GM11168 (cell line): ENCODE data around the gene PDZD2.

Experiments used
- in situ Hi-C: fragments of 300-500 bp; cut with MboI; formaldehyde crosslinking; loops from one replicate; pipeline ENCODE4 v1.12.0; 2022; ENCODE audit warnings: low sequenced_read_pairs; ENCODE audit not compliant: unreplicated experiment

The PDZD2 gene

GRCh38 chr5:31854181-31855133 lies 215.5 kb downstream of the PDZD2 start:
- in situ Hi-C loops: no loop called here

GRCh38 chr5:31855134-31856040 lies 216.5 kb downstream of the PDZD2 start:
- in situ Hi-C loops: no loop called here

GRCh38 chr5:31859096-31859495 lies 220.2 kb downstream of the PDZD2 start:
- in situ Hi-C loops: no loop called here

GRCh38 chr5:31860278-31860677 lies 221.3 kb downstream of the PDZD2 start:
- in situ Hi-C loops: no loop called here

GRCh38 chr5:31860726-31861433 lies 221.9 kb downstream of the PDZD2 start:
- in situ Hi-C loops: no loop called here

GRCh38 chr5:31861601-31862000 lies 222.7 kb downstream of the PDZD2 start:
- in situ Hi-C loops: no loop called here

- in situ Hi-C loops: no loop called here
Measured at GRCh38 chr5:31863991-31864411, 225.1 kb downstream of the PDZD2 start.

- in situ Hi-C loops: no loop called here
Measured at GRCh38 chr5:31866166-31866565, 227.2 kb downstream of the PDZD2 start.

- in situ Hi-C loops: no loop called here
Measured at GRCh38 chr5:31867219-31867618, 228.3 kb downstream of the PDZD2 start.

GRCh38 chr5:31880449-31880848 lies 241.5 kb downstream of the PDZD2 start:
- in situ Hi-C loops: no loop called here

- in situ Hi-C loops: no loop called here
Measured at GRCh38 chr5:31884896-31885295, 246.0 kb downstream of the PDZD2 start.

GRCh38 chr5:31886206-31886605 lies 247.3 kb downstream of the PDZD2 start:
- in situ Hi-C loops: no loop called here

GRCh38 chr5:31887556-31887955 lies 248.6 kb downstream of the PDZD2 start:
- in situ Hi-C loops: no loop called here

- in situ Hi-C loops: no loop called here
Measured at GRCh38 chr5:31888564-31888963, 249.6 kb downstream of the PDZD2 start.

- in situ Hi-C loops: no loop called here
Measured at GRCh38 chr5:31889001-31889561, 250.2 kb downstream of the PDZD2 start.

GRCh38 chr5:31890046-31890445 lies 251.1 kb downstream of the PDZD2 start:
- in situ Hi-C loops: no loop called here

GRCh38 chr5:31894141-31894540 lies 255.2 kb downstream of the PDZD2 start:
- in situ Hi-C loops: no loop called here

- in situ Hi-C loops: no loop called here
Measured at GRCh38 chr5:31895199-31895820, 256.4 kb downstream of the PDZD2 start.

GRCh38 chr5:31898036-31898632 lies 259.2 kb downstream of the PDZD2 start:
- in situ Hi-C loops: no loop called here
